K562 (cell line): Measurements from ENCODE around the gene FAM200A. TPM values are rescaled to one million over a fixed set of nuclear protein-coding genes. Genes with fewer than 3 reads are reported as not detected.
A peak's percentile ranks its signal among the peaks of the same experiment; 100 is the strongest.

ENCODE experiments used
- ARID3A ChIP-seq: IDR thresholded peaks from 2 replicates; pipeline ENCODE4 v1.6.1; 2012; ENCODE audit warnings: low read depth, low read length, improper control_type of control experiment, borderline replicate concordance
- ARNT ChIP-seq, 2 experiments: fragments of 450-650 bp; IDR thresholded peaks; 2 replicates each; pipeline ENCODE4 v1.6.1; 2016; ENCODE audit warnings: mild to moderate bottlenecking in 1 of 2
- BHLHE40 ChIP-seq: IDR thresholded peaks from 2 replicates; pipeline ENCODE4 v1.6.1; 2011; ENCODE audit warnings: low read length, improper control_type of control experiment
- CEBPG ChIP-seq, 3 experiments: fragments of 200-800 bp in 1 of 3; sonication (Bioruptor generic) in 1 of 3; sonication (generic) in 1 of 3; formaldehyde crosslinking in 1 of 3; IDR thresholded peaks in 2 of 3; conservative IDR thresholded peaks in 1 of 3; 2 replicates each; pipeline versions ENCODE4 v1.6.1 to v1.8.0; 2016 to 2022; ENCODE audit warnings: missing compliant biosample characterization in 2 of 3, missing genetic modification characterization in 2 of 3, mild to moderate bottlenecking in 1 of 3, missing genetic modification reagents in 1 of 3
- DPF2 ChIP-seq: fragments of 450-650 bp; IDR thresholded peaks from 2 replicates; pipeline ENCODE4 v1.6.1; 2016
- EP300 ChIP-seq: IDR thresholded peaks from 2 replicates; pipeline ENCODE4 v1.6.1; 2012; ENCODE audit warnings: low read length, improper control_type of control experiment
- FOXK2 ChIP-seq, 2 experiments: fragments of 450-650 bp; IDR thresholded peaks in 1 of 2; conservative IDR thresholded peaks in 1 of 2; 2 replicates each; pipeline ENCODE4 v1.6.1; 2016; ENCODE audit warnings: low read depth in 2 of 2, mild to moderate bottlenecking in 1 of 2
- HDAC2 ChIP-seq: fragments of 450-650 bp; IDR thresholded peaks from 2 replicates; pipeline ENCODE4 v1.6.1; 2016; ENCODE audit warnings: mild to moderate bottlenecking
- LEF1 ChIP-seq: fragments of 450-650 bp; IDR thresholded peaks from 2 replicates; pipeline ENCODE4 v1.6.1; 2016; ENCODE audit warnings: mild to moderate bottlenecking
- MIER1 ChIP-seq: fragments of 450-650 bp; IDR thresholded peaks from 2 replicates; pipeline ENCODE4 v1.6.1; 2016; ENCODE audit warnings: antibody characterized with exemption, mild to moderate bottlenecking, low read depth
- MNT ChIP-seq, 2 experiments: fragments of 450-650 bp; conservative IDR thresholded peaks; 2 replicates each; pipeline ENCODE4 v1.6.1; 2017; ENCODE audit warnings: mild to moderate bottlenecking in 2 of 2, moderate library complexity in 2 of 2
- NFE2 ChIP-seq: IDR thresholded peaks from 2 replicates; pipeline ENCODE4 v1.6.1; 2014; ENCODE audit warnings: antibody characterized with exemption, low read depth
- PHF21A ChIP-seq: fragments of 450-650 bp; IDR thresholded peaks from 2 replicates; pipeline ENCODE4 v1.6.1; 2017; ENCODE audit warnings: low read depth, borderline replicate concordance
- REST ChIP-seq, 2 experiments: fragments of 450-650 bp; formaldehyde crosslinking in 1 of 2; IDR thresholded peaks; 2 replicates each; pipeline versions ENCODE4 v1.4.0 to v1.6.1; 2014 to 2020; ENCODE audit warnings: mild to moderate bottlenecking in 2 of 2, borderline replicate concordance in 1 of 2, low read depth in 1 of 2
- SMARCA4 ChIP-seq: fragments of 450-650 bp; IDR thresholded peaks from 2 replicates; pipeline ENCODE4 v1.6.1; 2016
- TAL1 ChIP-seq: fragments of 450-650 bp; IDR thresholded peaks from 2 replicates; pipeline ENCODE4 v1.6.1; 2016; ENCODE audit warnings: mild to moderate bottlenecking
- TRIM24 ChIP-seq, 2 experiments: fragments of 450-650 bp; IDR thresholded peaks; 2 replicates each; pipeline ENCODE4 v1.6.1; 2016
- ZEB2 ChIP-seq: fragments of 450-650 bp; IDR thresholded peaks from 2 replicates; pipeline ENCODE4 v1.6.1; 2016
- ZNF766 ChIP-seq: fragments of 200-800 bp; sonication (Bioruptor generic); conservative IDR thresholded peaks from 2 replicates; pipeline ENCODE4 v1.6.1; 2016; ENCODE audit warnings: missing genetic modification characterization, missing compliant biosample characterization
- polyA plus RNA-seq, 8 experiments: library from polyadenylated mRNA; depleted of rRNA in 4 of 8; stranded (reverse) in 5 of 8; unstranded in 3 of 8; fragments of >200 nt; fragmentation: Nextera tagmentation in 2 of 8; fragmentation: Illumina TruSeq in 1 of 8; extraction: Ambion mirVana in 2 of 8; extraction: Trizol in 1 of 8; gene quantifications; 2 replicates each; pipeline versions ENCODE4 v1.2.1 to v1.2.3, GENCODE V29; 2011 to 2014; ENCODE audit warnings: inconsistent platforms in 1 of 8, missing spikeins in 1 of 8
- total RNA-seq, 7 experiments: library from RNA; depleted of rRNA in 6 of 7; stranded (reverse); fragments of >200 nt in 6 of 7; fragmentation: Illumina TruSeq in 2 of 7; extraction: Trizol in 2 of 7; gene quantifications; 2 replicates each; pipeline versions ENCODE4 v1.2.1 to v1.2.3, GENCODE V29; 2011 to 2021; ENCODE audit warnings: low replicate concordance in 1 of 7

FAM200A gene
- total and polyA plus RNA-seq, 9 of the 15 experiments (the other 6 are each of a cell fraction or from before 2014, with no cell fraction given), result 3.3 to 11.2 (median 8.3) TPM

GRCh38 chr7:99562832-99563231 lies 10.9 kb upstream of the FAM200A start (continued):
- peak; percentile 55; the same call in 1 of the 2 replicates for TF ChIP-seq ARID3A
- TF ChIP-seq ARNT (IDR thresholded peaks at IDR 0.05), result peak in 1 of 2 experiments; percentile 79; a peak in 1 of 4 replicates
- TF ChIP-seq MIER1, result no peak
- peak; percentile 92; the same call in 1 of the 2 replicates for TF ChIP-seq PHF21A
- peak; percentile 97 for TF ChIP-seq DPF2
- peak; percentile 25; the same call in 1 of the 2 replicates for TF ChIP-seq BHLHE40
- TF ChIP-seq NFE2, result peak; percentile 76
- TF ChIP-seq EP300, result peak; percentile 76
- peak; percentile 98 for TF ChIP-seq SMARCA4
- peak; percentile 28; the same call in 1 of the 2 replicates for TF ChIP-seq TAL1
- TF ChIP-seq TRIM24 (IDR thresholded peaks at IDR 0.05), result peak; percentile 62 to 66
- TF ChIP-seq LEF1, result peak; percentile 77
- peak; percentile 8; the same call in 1 of the 2 replicates for TF ChIP-seq REST (IDR thresholded peaks at IDR 0.05; ENCODE audit: borderline replicate concordance)
- TF ChIP-seq REST (CRISPR knock-in tag; IDR thresholded peaks at IDR 0.05; ENCODE audit: low read depth), result no peak
- TF ChIP-seq HDAC2, result peak; percentile 89
- TF ChIP-seq MNT (conservative IDR thresholded peaks at IDR 0.05), result peak in 1 of 2 experiments; percentile 81; a peak in 2 of 4 replicates
- TF ChIP-seq ZNF766 (CRISPR knock-in tag), result no peak
- TF ChIP-seq ZEB2, result peak; percentile 49; the same call in 1 of the 2 replicates
- peak; percentile 67; the same call in 1 of the 2 replicates for TF ChIP-seq CEBPG (CRISPR knock-in tag; IDR thresholded peaks at IDR 0.05)
- peak in 1 of 2 experiments; percentile 64; a peak in 1 of 4 replicates for TF ChIP-seq CEBPG (tag; conservative IDR thresholded peaks at IDR 0.05 in 1 of 2, IDR thresholded peaks at IDR 0.05 in 1 of 2)
- peak; percentile 79 to 90; a peak in 3 of 4 replicates for TF ChIP-seq FOXK2 (conservative IDR thresholded peaks at IDR 0.05 in 1 of 2, IDR thresholded peaks at IDR 0.05 in 1 of 2; ENCODE audit: low read depth in 2 of 2)
